K562 (cell line): Measurements from ENCODE around the gene ARHGAP10. TPM values are rescaled to one million over a fixed set of nuclear protein-coding genes. Genes with fewer than 3 reads are reported as not detected.

Experiments
- ATAC-seq: fragments of 200-7000 bp; cut with Tn5 transposase; 3 replicates; pipeline ENCODE4 v1.9.1; 2020; ENCODE audit warnings: moderate library complexity
- BruUV-seq: library from RNA; stranded (reverse); fragments of 400-500 nt; replicated peaks from 2 replicates; lab custom pipeline; 2021; lab: Mats Ljungman, UMichigan
- CTCF ChIA-PET: fragments of 300-600 bp; formaldehyde crosslinking; extraction: SDS; loops from one replicate; lab custom pipeline; 2021; ENCODE audit warnings: low intra/inter-chr PET ratio; lab: Yijun Ruan, JAX
- POLR2A ChIA-PET: fragments of 300-600, 350-650 bp; sonication (Branson Sonifier 250); formaldehyde crosslinking; extraction: SDS; loops from one replicate; lab custom pipeline; 2021; ENCODE audit warnings: antibody characterized with exemption, inconsistent platforms; lab: Yijun Ruan, JAX
- DNase-seq, 4 experiments: peaks; one replicate each; pipeline versions ENCODE4 v3.0.0 to v3.0.0-alpha.2; 2011 to 2018; ENCODE audit warnings: low spot score in 3 of 4, mixed read lengths in 3 of 4; ENCODE audit errors: extremely low read depth in 1 of 4
- FAIRE-seq: peaks from 2 replicates; lab custom pipeline; 2011; peaks lifted over from hg19 to GRCh38; lab: Jason Lieb, UNC
- H2AFZ ChIP-seq: 2 replicates; pipeline ENCODE4 v1.6.0; 2011; ENCODE audit warnings: low read depth, low read length, control low read depth, inconsistent platforms
- H3K27ac ChIP-seq: fragments of 200-600 bp; 3 replicates; pipeline ENCODE4 v1.8.0; 2011; ENCODE audit warnings: low read depth, mild to moderate bottlenecking, control low read depth, inconsistent platforms, low read length, moderate library complexity, mixed read lengths; ENCODE audit errors: extremely low read depth
- H3K27me3 ChIP-seq, 2 experiments: fragments of 300-600 bp in 1 of 2; 2 replicates in 1 of 2; 3 replicates in 1 of 2; pipeline versions ENCODE4 v1.6.0 to v1.8.0; 2011; ENCODE audit warnings: inconsistent platforms in 2 of 2, low read length in 2 of 2, mild to moderate bottlenecking in 1 of 2, mixed read lengths in 1 of 2, moderate library complexity in 1 of 2; ENCODE audit not compliant: control insufficient read depth in 2 of 2, insufficient read depth in 2 of 2
- H3K36me3 ChIP-seq: fragments of 300-600 bp; 3 replicates; pipeline ENCODE4 v1.8.0; 2011; ENCODE audit warnings: mild to moderate bottlenecking, low read length, inconsistent platforms; ENCODE audit not compliant: control insufficient read depth, insufficient read depth
- H3K4me1 ChIP-seq, 2 experiments: fragments of 200-600 bp in 1 of 2; replicated peaks in 1 of 2; 2 replicates in 1 of 2; 3 replicates in 1 of 2; pipeline versions ENCODE4 v1.5.1 to v1.8.0; 2011; ENCODE audit warnings: inconsistent platforms in 2 of 2, low read length in 2 of 2, mild to moderate bottlenecking in 1 of 2, mixed read lengths in 1 of 2, moderate library complexity in 1 of 2; ENCODE audit not compliant: control insufficient read depth in 2 of 2, insufficient read depth in 2 of 2
- H3K4me2 ChIP-seq: 2 replicates; pipeline ENCODE4 v1.6.1; 2011; ENCODE audit warnings: low read length, control low read depth, inconsistent platforms, mixed read lengths; ENCODE audit not compliant: insufficient read depth
- H3K4me3 ChIP-seq: fragments of 200-600 bp; sonication (generic), shearing (Covaris generic); 2 replicates; pipeline ENCODE4 v1.5.1; 2016; ENCODE audit warnings: control low read depth, inconsistent platforms
- H3K79me2 ChIP-seq: fragments of 200-600 bp; 3 replicates; pipeline ENCODE4 v1.8.0; 2011; ENCODE audit warnings: low read length, inconsistent platforms; ENCODE audit not compliant: control insufficient read depth, insufficient read depth
- H3K9ac ChIP-seq, 2 experiments: 2 replicates each; pipeline versions ENCODE4 v1.6.0 to v1.6.1; 2011; ENCODE audit warnings: low read depth in 2 of 2, low read length in 2 of 2, control low read depth in 1 of 2, inconsistent platforms in 1 of 2, mild to moderate bottlenecking in 1 of 2, mixed read lengths in 1 of 2; ENCODE audit not compliant: insufficient read depth in 1 of 2
- H3K9me1 ChIP-seq: one replicate; pipeline ENCODE4 v1.6.0; 2011; ENCODE audit warnings: inconsistent platforms, mild to moderate bottlenecking, low read length, moderate library complexity; ENCODE audit not compliant: control insufficient read depth, insufficient read depth
- H3K9me3 ChIP-seq: replicated peaks from 2 replicates; pipeline ENCODE4 v1.5.1; 2011; ENCODE audit warnings: low read depth, low read length, inconsistent platforms; ENCODE audit not compliant: control insufficient read depth, insufficient read depth
- H4K20me1 ChIP-seq: replicated peaks from 2 replicates; pipeline ENCODE4 v1.6.1; 2011; ENCODE audit warnings: low read length, inconsistent platforms, mixed read lengths; ENCODE audit not compliant: control insufficient read depth, insufficient read depth
- BCL6 ChIP-seq: fragments of 250-450 bp; sonication (Bioruptor Pico); IDR thresholded peaks from 2 replicates; pipeline ENCODE4 v1.4.0; 2020
- BDP1 ChIP-seq: IDR thresholded peaks from 3 replicates; pipeline ENCODE4 v1.6.1; 2011; ENCODE audit not compliant: insufficient read length, insufficient read depth
- EGR1 ChIP-seq: fragments of 450-650 bp; conservative IDR thresholded peaks from 2 replicates; pipeline ENCODE4 v1.6.1; 2017; ENCODE audit warnings: mild to moderate bottlenecking
- FOSL1 ChIP-seq: fragments of 200-800 bp; sonication (Bioruptor generic); conservative IDR thresholded peaks from 2 replicates; pipeline ENCODE4 v1.6.1; 2016; ENCODE audit warnings: missing genetic modification characterization, missing compliant biosample characterization
- KDM2B ChIP-seq: fragments of 250-450 bp; sonication (Bioruptor Pico); IDR thresholded peaks from 2 replicates; pipeline ENCODE4 v1.8.0; 2021; ENCODE audit warnings: mild to moderate bottlenecking, moderate library complexity
- ZNF143 ChIP-seq: sonication (generic); formaldehyde crosslinking; IDR thresholded peaks from 2 replicates; pipeline ENCODE4 v1.9.0; 2022; ENCODE audit warnings: mild to moderate bottlenecking, missing genetic modification reagents
- WGBS: fragments of 100-300 bp; shearing (Covaris generic); methylation state at CpG from one replicate; pipeline ENCODE4 v1.1.6; 2016; ENCODE audit warnings: low coverage, mixed read lengths; ENCODE audit not compliant: insufficient coverage; ENCODE audit errors: missing lambda C conversion rate; 5-methylcytosine and 5-hydroxymethylcytosine counted together
- in situ Hi-C: fragments of 300-500 bp; cut with MboI; formaldehyde crosslinking; loops from 4 replicates; pipeline ENCODE4 v1.15.0; 2018; ENCODE audit warnings: inconsistent platforms, mixed read lengths
- intact Hi-C: fragments of 100-400 bp; cut with micrococcal nuclease; formaldehyde crosslinking; loops from 2 replicates; pipeline ENCODE4 v1.14.2; 2022
- polyA plus RNA-seq, 8 experiments: library from polyadenylated mRNA; depleted of rRNA in 4 of 8; stranded (reverse) in 5 of 8; unstranded in 3 of 8; fragments of >200 nt; fragmentation: Nextera tagmentation in 2 of 8; fragmentation: Illumina TruSeq in 1 of 8; extraction: Ambion mirVana in 2 of 8; extraction: Trizol in 1 of 8; gene quantifications; 2 replicates each; pipeline versions ENCODE4 v1.2.1 to v1.2.3, GENCODE V29; 2011 to 2014; ENCODE audit warnings: inconsistent platforms in 1 of 8, missing spikeins in 1 of 8
- total RNA-seq, 7 experiments: library from RNA; depleted of rRNA in 6 of 7; stranded (reverse); fragments of >200 nt in 6 of 7; fragmentation: Illumina TruSeq in 2 of 7; extraction: Trizol in 2 of 7; gene quantifications; 2 replicates each; pipeline versions ENCODE4 v1.2.1 to v1.2.3, GENCODE V29; 2011 to 2021; ENCODE audit warnings: low replicate concordance in 1 of 7
- TF ChIP-seq, protein P1 (sequence below), 2 experiments: fragments of 450-650 bp in 1 of 2; sonication (generic) in 1 of 2; formaldehyde crosslinking in 1 of 2; IDR thresholded peaks in 1 of 2; conservative IDR thresholded peaks in 1 of 2; 2 replicates each; pipeline versions ENCODE4 v1.6.1 to v1.8.1; 2016 to 2023; ENCODE audit warnings: mild to moderate bottlenecking in 2 of 2, moderate library complexity in 2 of 2, inconsistent platforms in 1 of 2, missing genetic modification reagents in 1 of 2

Gene ARHGAP10
- total and polyA plus RNA-seq, 9 of the 15 experiments (the other 6 are each of a cell fraction or from before 2014, with no cell fraction given): 0.03 to 0.22 (median 0.06) TPM; not detected in 3

DNA sequence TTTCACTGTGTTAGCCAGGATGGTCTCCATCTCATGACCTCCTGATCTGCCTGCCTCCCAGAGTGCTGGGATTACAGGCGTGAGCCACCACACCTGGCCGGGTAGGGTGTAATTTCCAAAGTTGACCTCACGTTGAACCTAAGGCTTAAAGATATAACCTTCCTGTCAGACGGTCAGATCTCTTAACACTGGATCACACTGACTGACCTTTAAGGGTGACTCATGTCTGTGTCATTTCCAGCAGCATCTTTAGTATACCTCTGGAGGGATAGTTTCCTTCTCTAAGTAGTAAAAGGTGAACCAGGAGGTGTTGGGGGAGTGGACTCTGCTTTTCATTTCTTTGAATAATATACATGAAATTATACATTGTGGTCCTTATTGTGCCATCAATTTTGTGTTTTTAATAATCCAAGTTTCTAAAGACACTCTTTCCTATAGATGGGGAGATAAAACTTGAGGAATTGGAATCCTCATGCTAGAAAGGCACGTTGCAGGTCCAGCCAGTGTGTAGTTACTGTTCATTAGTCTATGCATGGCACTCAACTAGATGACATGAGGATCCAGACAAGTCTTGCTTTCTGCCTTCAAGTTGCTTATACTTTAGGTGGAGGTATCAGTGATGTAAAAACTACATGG is 45.7 kb downstream of the ARHGAP10 start:
- ATAC-seq (no peak), DNase-seq (no peak), FAIRE-seq (no peak)
- Histone ChIP-seq H3K9me1 (no peaks in the 10 kb centered on the region), H2AFZ (no peak overlapping the region), H3K9ac (no peak overlapping the region), H3K4me2 (no peak overlapping the region), H4K20me1 (no peaks in the 10 kb centered on the region), H3K79me2 (no peaks in the 10 kb centered on the region), H3K4me3 (no peak overlapping the region), H3K36me3 (no peaks in the 10 kb centered on the region), H3K4me1 (no peaks in the 10 kb centered on the region; a peak in 1 of 5 replicates), H3K9me3 (no peaks in the 10 kb centered on the region), H3K27ac (no peak overlapping the region), H3K27me3 (peaks cover 0 to 23% of the 10 kb centered on the region in 2 experiments; a peak in 3 of 5 replicates)
- ChIA-PET CTCF (no interaction called here), POLR2A (no interaction called here)
- intact Hi-C loops: no loop called here
- in situ Hi-C loops: no loop called here
- BruUV-seq: no TSS peak
- 3% methylated on average over 5 of the region's 5 CpGs for WGBS
- TF ChIP-seq ZNF143 (CRISPR knock-in tag): no peak
- TF ChIP-seq BCL6 (CRISPR knock-in tag): no peak
- TF ChIP-seq BDP1: no peak
- no peak for TF ChIP-seq KDM2B (CRISPR knock-in tag)
- TF ChIP-seq FOSL1: peak; percentile 85
- TF ChIP-seq, protein P1, sequence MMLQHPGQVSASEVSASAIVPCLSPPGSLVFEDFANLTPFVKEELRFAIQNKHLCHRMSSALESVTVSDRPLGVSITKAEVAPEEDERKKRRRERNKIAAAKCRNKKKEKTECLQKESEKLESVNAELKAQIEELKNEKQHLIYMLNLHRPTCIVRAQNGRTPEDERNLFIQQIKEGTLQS (IDR thresholded peaks at IDR 0.05): peak; percentile 25; the same call in 1 of the 2 replicates
- TF ChIP-seq, protein P1 (CRISPR knock-in tag; conservative IDR thresholded peaks at IDR 0.05): no peak
- TF ChIP-seq EGR1: no peak
